Psoas muscle (tissue), 8 donors: ENCODE results near the gene DGUOK. TPM values are rescaled to one million over a fixed set of nuclear protein-coding genes. Genes with fewer than 3 reads are reported as not detected.
A peak's percentile ranks its signal among the peaks of the same experiment; 100 is the strongest.

Source experiments
- ATAC-seq, 4 donors: fragments of 200-7000 bp; cut with Tn5 transposase; one replicate each; pipeline ENCODE4 v1.9.1; 2020; ENCODE audit warnings: moderate library complexity in 3 of 4, mild to moderate bottlenecking in 2 of 4
- DNase-seq, 2 donors: peaks; one replicate each; pipeline ENCODE4 v3.0.0-alpha.2; 2020
- H3K27ac ChIP-seq: fragments of 200-600 bp; one replicate; pipeline ENCODE4 v1.8.0; 2022
- H3K27me3 ChIP-seq, 3 donors: fragments of 200-600 bp in 1 of 3; one replicate each; pipeline versions ENCODE4 v1.6.1 to v1.8.0; 2013 to 2022; ENCODE audit warnings: low read length in 2 of 3, mild to moderate bottlenecking in 2 of 3, moderate library complexity in 1 of 3; ENCODE audit not compliant: insufficient read depth in 3 of 3
- H3K36me3 ChIP-seq, 2 donors: fragments of 200-600 bp in 1 of 2; one replicate each; pipeline versions ENCODE4 v1.6.1 to v1.8.0; 2013 to 2022; ENCODE audit warnings: low read depth in 1 of 2, mild to moderate bottlenecking in 1 of 2, moderate library complexity in 1 of 2; ENCODE audit not compliant: insufficient read depth in 1 of 2
- H3K4me1 ChIP-seq: fragments of 200-600 bp; one replicate; pipeline ENCODE4 v1.8.0; 2022
- H3K4me3 ChIP-seq: fragments of 200-600 bp; one replicate; pipeline ENCODE4 v1.8.0; 2022; ENCODE audit warnings: mild to moderate bottlenecking
- H3K9me3 ChIP-seq: fragments of 200-600 bp; one replicate; pipeline ENCODE4 v1.8.0; 2022
- WGBS, 3 donors: extraction: QIAGEN DNeasy Blood & Tissue Kit; methylation state at CpG; one replicate each; pipeline versions ENCODE4 v1.1.6 to v1.1.7; 2013; 5-methylcytosine and 5-hydroxymethylcytosine counted together
- intact Hi-C, 2 donors: fragments of 100-400 bp; cut with DNase I; formaldehyde crosslinking; loops; one replicate each; pipeline versions ENCODE4 v1.11.0 to v1.14.2; 2022
- polyA plus RNA-seq, 3 donors: library from polyadenylated mRNA; stranded (reverse); fragments of 200-250 nt; gene quantifications; one replicate each; pipeline ENCODE4 v1.2.3, GENCODE V29; 2013
- total RNA-seq, 4 donors: library from RNA; stranded (reverse); fragmentation: NEBNext Ultra II Directional in 2 of 4; extraction: Animal tissue kit (Norgen Biotek cat#: 25700) in 2 of 4; gene quantifications; one replicate each; pipeline versions ENCODE4 v1.2.1 to v1.2.4, GENCODE V29; 2021 to 2023
- TF ChIP-seq, protein P1 (sequence below): fragments of 200-600 bp; IDR thresholded peaks from one replicate; pipeline ENCODE4 v1.8.0; 2022; ENCODE audit warnings: antibody characterized with exemption
- donor health status: healthy with polysubstance abuse.
- donor health status: DM: no; HTN: no; CAD: no; lungs with moderate emphysema.
- donor health status: Bipolar disorder and iron deficiency.
- donor health status: healthy.
- donor health status: DM: yes; HTN: yes; CAD: no.
- donor health status: DM: no; HTN: no; CAD: no.
- donor health status: DM: no; HTN: no; CAD: no.
- donor health status: DM: yes; HTN: yes; CAD: no.

Gene DGUOK
- total and polyA plus RNA-seq, 7 donors = 12.9 to 74.2 (median 22.3) TPM

DNA sequence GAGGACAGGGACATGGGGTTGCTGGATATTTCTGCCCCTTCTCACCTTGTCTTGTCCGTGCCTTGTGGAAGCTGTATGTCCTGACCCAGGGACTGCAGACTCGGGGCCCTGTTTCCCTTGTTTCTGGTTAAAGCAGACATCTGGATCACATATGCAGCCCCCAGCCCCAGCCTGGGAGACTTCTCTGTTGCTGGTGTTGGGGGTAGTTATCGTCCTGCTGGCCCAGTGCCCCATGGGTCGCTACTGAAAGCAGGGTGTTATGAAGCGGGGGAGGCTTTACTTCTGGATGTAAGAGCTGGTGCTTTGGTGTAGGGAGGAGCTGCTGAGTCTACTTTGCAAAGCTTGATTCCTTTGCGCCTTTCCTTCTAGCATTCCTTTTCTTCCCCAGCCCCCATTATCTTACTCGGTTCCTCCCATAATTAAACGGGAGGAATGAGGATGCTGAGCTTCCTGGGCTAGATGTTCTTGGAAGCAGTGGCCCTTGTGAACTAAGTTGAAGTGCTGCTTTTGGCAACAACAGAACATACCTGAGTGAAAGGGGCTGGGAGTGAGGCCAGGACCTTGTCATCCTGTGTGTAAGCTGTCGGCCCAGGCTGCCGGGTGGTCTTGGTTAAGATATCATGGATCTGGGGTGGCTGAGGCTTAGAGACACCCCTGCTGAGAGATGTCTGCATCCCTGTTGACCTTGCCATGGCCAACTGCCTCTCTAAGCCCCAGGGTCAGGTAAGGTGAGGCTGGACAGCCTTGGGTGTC, 61.4 kb downstream of the DGUOK start:
- H3K9me3 ChIP-seq = no peaks in the 10 kb centered on the region
- H3K27ac ChIP-seq = no peak overlapping the region
- peaks cover 38% of the 10 kb centered on the region for H3K4me1 ChIP-seq
- peak overlapping the region; percentile 78 for H3K4me3 ChIP-seq
- DNase-seq = no peak
- intact Hi-C loops = loop anchor here in 1 of 2 donors (10.0 kb wide), 1 partner anchor 163 kb away; the partner anchor contains the start of gene STAMBP
- 72 to 75% (median 74%) methylated on average over 10 of the region's 10 CpGs for WGBS, 3 donors
- no peak for ATAC-seq
- TF ChIP-seq, protein P1, sequence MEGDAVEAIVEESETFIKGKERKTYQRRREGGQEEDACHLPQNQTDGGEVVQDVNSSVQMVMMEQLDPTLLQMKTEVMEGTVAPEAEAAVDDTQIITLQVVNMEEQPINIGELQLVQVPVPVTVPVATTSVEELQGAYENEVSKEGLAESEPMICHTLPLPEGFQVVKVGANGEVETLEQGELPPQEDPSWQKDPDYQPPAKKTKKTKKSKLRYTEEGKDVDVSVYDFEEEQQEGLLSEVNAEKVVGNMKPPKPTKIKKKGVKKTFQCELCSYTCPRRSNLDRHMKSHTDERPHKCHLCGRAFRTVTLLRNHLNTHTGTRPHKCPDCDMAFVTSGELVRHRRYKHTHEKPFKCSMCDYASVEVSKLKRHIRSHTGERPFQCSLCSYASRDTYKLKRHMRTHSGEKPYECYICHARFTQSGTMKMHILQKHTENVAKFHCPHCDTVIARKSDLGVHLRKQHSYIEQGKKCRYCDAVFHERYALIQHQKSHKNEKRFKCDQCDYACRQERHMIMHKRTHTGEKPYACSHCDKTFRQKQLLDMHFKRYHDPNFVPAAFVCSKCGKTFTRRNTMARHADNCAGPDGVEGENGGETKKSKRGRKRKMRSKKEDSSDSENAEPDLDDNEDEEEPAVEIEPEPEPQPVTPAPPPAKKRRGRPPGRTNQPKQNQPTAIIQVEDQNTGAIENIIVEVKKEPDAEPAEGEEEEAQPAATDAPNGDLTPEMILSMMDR = no peak
- peaks cover 0 to 4% of the 10 kb centered on the region in 2 donors for H3K36me3 ChIP-seq
- H3K27me3 ChIP-seq = no peaks in the 10 kb centered on the region

- DNase-seq = no peak
- Histone ChIP-seq H3K27me3 (no peaks in the 10 kb centered on the region), H3K4me3 (no peak overlapping the region), H3K4me1 (peaks cover 28% of the 10 kb centered on the region), H3K9me3 (no peaks in the 10 kb centered on the region), H3K36me3 (peaks cover 0 to 4% of the 10 kb centered on the region in 2 donors), H3K27ac (no peak overlapping the region)
- TF ChIP-seq, protein P1 = no peak
- intact Hi-C loops = loop anchor here in 1 of 2 donors (10.0 kb wide), 1 partner anchor 165 kb away; the partner anchor contains the start of gene STAMBP
- ATAC-seq = no peak
- 98 to 100% (median 99%) methylated on average over 2 of the region's 2 CpGs for WGBS, 3 donors
Observed at GRCh38 chr2:73989972-73990371, 63.3 kb downstream of the DGUOK start.

DNA sequence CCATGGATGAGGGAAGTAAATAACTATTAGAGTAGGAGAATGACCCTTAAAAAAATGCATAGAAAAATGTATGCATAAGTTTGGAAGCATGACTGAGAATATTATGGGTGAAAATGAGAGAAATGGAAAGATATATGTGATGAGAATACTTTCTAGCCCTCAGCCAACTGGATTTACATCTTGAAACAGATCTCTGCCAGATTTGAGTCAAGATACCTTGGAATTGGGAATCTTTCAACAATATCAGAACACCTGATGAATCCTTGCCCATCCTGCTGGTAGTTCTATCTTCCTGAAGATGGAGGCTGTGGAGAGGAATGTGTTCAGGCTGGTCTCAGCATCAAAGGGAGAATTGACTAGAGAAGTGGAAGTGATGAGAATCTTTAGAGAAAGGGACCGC, 63.9 kb downstream of the DGUOK start:
- Histone ChIP-seq H3K27me3 (no peaks in the 10 kb centered on the region), H3K4me1 (peaks cover 28% of the 10 kb centered on the region)

GRCh38 chr2:73992036-73992435, 65.4 kb downstream of the DGUOK start:
- no peaks in the 10 kb centered on the region for H3K27me3 ChIP-seq
- no peak for ATAC-seq
- TF ChIP-seq, protein P1 = no peak
- H3K36me3 ChIP-seq = no peaks in the 10 kb centered on the region
- H3K4me3 ChIP-seq = no peak overlapping the region
- DNase-seq = no peak
- H3K4me1 ChIP-seq = peaks cover 15% of the 10 kb centered on the region
- H3K27ac ChIP-seq = no peak overlapping the region
- intact Hi-C loops = no loop called here
- 92 to 96% (median 95%) methylated on average over 4 of the region's 4 CpGs for WGBS, 3 donors
- no peaks in the 10 kb centered on the region for H3K9me3 ChIP-seq

More for the DNA sequence above, 63.9 kb downstream of the DGUOK start:
- peaks cover 0 to 4% of the 10 kb centered on the region in 2 donors for H3K36me3 ChIP-seq
- TF ChIP-seq, protein P1 = no peak
- H3K27ac ChIP-seq = no peak overlapping the region
- no peak for DNase-seq
- H3K4me3 ChIP-seq = no peak overlapping the region
- WGBS, 3 donors = 72 to 88% (median 77%) methylated on average over 1 of the region's 1 CpG
- no peak for ATAC-seq
- H3K9me3 ChIP-seq = no peaks in the 10 kb centered on the region
- intact Hi-C loops = no loop called here
